Thyroid gland (tissue), 4 donors: ENCODE results near the gene SULT1A3. TPM values are rescaled to one million over a fixed set of nuclear protein-coding genes. Genes with fewer than 3 reads are reported as not detected.

Experiments
- DNase-seq, 2 donors: peaks; one replicate each; pipeline ENCODE4 v3.0.0-alpha.2; 2019
- H3K27ac ChIP-seq, 3 donors: fragments of 200-600 bp; sonication (generic); 1 replicate in 2 of 3; 2 replicates in 1 of 3; pipeline ENCODE4 v1.5.1; 2016 to 2019; ENCODE audit warnings: mild to moderate bottlenecking in 1 of 3, moderate library complexity in 1 of 3
- H3K27me3 ChIP-seq: fragments of 200-600 bp; sonication (generic); one replicate; pipeline ENCODE4 v1.5.1; 2019
- H3K36me3 ChIP-seq, 2 donors: fragments of 200-600 bp; sonication (generic); one replicate each; pipeline ENCODE4 v1.5.1; 2016 to 2019
- H3K4me1 ChIP-seq, 2 donors: fragments of 200-600 bp; sonication (generic); one replicate each; pipeline ENCODE4 v1.5.1; 2017 to 2019
- H3K4me3 ChIP-seq, 3 donors: fragments of 200-600 bp; sonication (generic); replicated peaks in 1 of 3; 1 replicate in 2 of 3; 2 replicates in 1 of 3; pipeline ENCODE4 v1.5.1; 2016; ENCODE audit warnings: mild to moderate bottlenecking in 1 of 3
- H3K9me3 ChIP-seq: fragments of 200-600 bp; sonication (generic); one replicate; pipeline ENCODE4 v1.5.1; 2017
- CTCF ChIP-seq, 6 experiments: fragments of 200-600 bp in 3 of 6; fragments of 450-650 bp in 3 of 6; sonication (generic) in 3 of 6; IDR thresholded peaks; one replicate each; pipeline ENCODE4 v1.5.1; 2016 to 2019; ENCODE audit warnings: antibody characterized with exemption in 6 of 6, mild to moderate bottlenecking in 2 of 6, inconsistent platforms in 1 of 6, moderate library complexity in 1 of 6
- POLR2A ChIP-seq, 2 donors: fragments of 450-650 bp; IDR thresholded peaks; one replicate each; pipeline ENCODE4 v1.6.1; 2017; ENCODE audit warnings: antibody characterized with exemption in 2 of 2, mild to moderate bottlenecking in 2 of 2, moderate library complexity in 1 of 2
- WGBS, 2 donors: methylation state at CpG; one replicate each; pipeline ENCODE4 v1.1.5; 2017; 5-methylcytosine and 5-hydroxymethylcytosine counted together
- intact Hi-C: fragments of 100-400 bp; cut with DNase I; formaldehyde crosslinking; loops from one replicate; pipeline ENCODE4 v1.15.1; 2023
- total RNA-seq, 4 donors: library from RNA; depleted of rRNA; stranded (reverse); fragments of >200 nt; gene quantifications; one replicate each; pipeline ENCODE4 v1.2.3, GENCODE V29; 2016

The SULT1A3 gene
- total RNA-seq, 4 donors from 2014 or later: 8.9 to 13.8 (median 9.8) TPM

GRCh38 chr16:30179931-30180330, 19.1 kb upstream of the SULT1A3 start:
- intact Hi-C loops: no loop called here
- no peaks in the 10 kb centered on the region for H3K9me3 ChIP-seq
- no peak for TF ChIP-seq CTCF (IDR thresholded peaks at IDR 0.05)
- no peak for TF ChIP-seq POLR2A (IDR thresholded peaks at IDR 0.05)
- no peak overlapping the region for H3K4me3 ChIP-seq
- no peak for DNase-seq
- peaks cover 10% of the 10 kb centered on the region in 2 donors for H3K4me1 ChIP-seq
- H3K36me3 ChIP-seq: no peaks in the 10 kb centered on the region
- no peak overlapping the region for H3K27ac ChIP-seq
- no peaks in the 10 kb centered on the region for H3K27me3 ChIP-seq
- 93 to 94% methylated on average over 9 of the region's 9 CpGs for WGBS, 2 donors

GRCh38 chr16:30180741-30181140, 18.3 kb upstream of the SULT1A3 start:
- Histone ChIP-seq H3K9me3 (no peaks in the 10 kb centered on the region), H3K4me1 (peaks cover 10% of the 10 kb centered on the region in 2 donors), H3K36me3 (no peaks in the 10 kb centered on the region), H3K4me3 (no peak overlapping the region), H3K27me3 (no peaks in the 10 kb centered on the region), H3K27ac (no peak overlapping the region)
- intact Hi-C loops: no loop called here
- WGBS, 2 donors: 69 to 86% methylated on average over 3 of the region's 3 CpGs
- no peak for TF ChIP-seq CTCF (IDR thresholded peaks at IDR 0.05)
- DNase-seq: no peak

- Histone ChIP-seq H3K27ac (peak within 1 kb of the TSS; percentile 51 to 68 (median 53)), H3K27me3 (no peaks in the 10 kb centered on the region), H3K36me3 (no peaks in the 10 kb centered on the region), H3K4me3 (peak within 1 kb of the TSS; percentile 27 to 41 (median 35)), H3K9me3 (no peaks in the 10 kb centered on the region), H3K4me1 (peaks cover 7 to 10% of the 10 kb centered on the region in 2 donors)
- DNase-seq: peak; percentile 75 to 82
- 3 to 10% methylated on average over 8 to 15 of the region's 81 CpGs for WGBS, 2 donors
- intact Hi-C loops: no loop called here
- TF ChIP-seq CTCF (IDR thresholded peaks at IDR 0.05) (no peak), POLR2A (IDR thresholded peaks at IDR 0.05) (peak in 1 of 2 donors; percentile 51)
These were observed 15.6 kb upstream of the SULT1A3 start, which contains the start of gene CORO1A for GRCh38 chr16:30183233-30184095. Gene CORO1A, plus strand, starts transcription at chr16:30183602. Its CDS starts 1,608 bp downstream, at chr16:30185210.

GRCh38 chr16:30184096-30184890, 14.8 kb upstream of the SULT1A3 start:
- intact Hi-C loops: no loop called here
- H3K4me1 ChIP-seq: peaks cover 7 to 10% of the 10 kb centered on the region in 2 donors
- H3K27me3 ChIP-seq: no peaks in the 10 kb centered on the region
- TF ChIP-seq POLR2A (IDR thresholded peaks at IDR 0.05) (no peak), CTCF (IDR thresholded peaks at IDR 0.05) (no peak)
- peak; percentile 11 to 17 for DNase-seq
- H3K36me3 ChIP-seq: no peaks in the 10 kb centered on the region
- no peaks in the 10 kb centered on the region for H3K9me3 ChIP-seq
- no peak overlapping the region for H3K27ac ChIP-seq
- 27 to 43% methylated on average over 12 to 16 of the region's 24 CpGs for WGBS, 2 donors
- H3K4me3 ChIP-seq: no peak overlapping the region
